ENCODE measurements around the gene ZC3H7B.
A peak's percentile ranks its signal among the peaks of the same experiment; 100 is the strongest.

The ZC3H7B gene

DNA sequence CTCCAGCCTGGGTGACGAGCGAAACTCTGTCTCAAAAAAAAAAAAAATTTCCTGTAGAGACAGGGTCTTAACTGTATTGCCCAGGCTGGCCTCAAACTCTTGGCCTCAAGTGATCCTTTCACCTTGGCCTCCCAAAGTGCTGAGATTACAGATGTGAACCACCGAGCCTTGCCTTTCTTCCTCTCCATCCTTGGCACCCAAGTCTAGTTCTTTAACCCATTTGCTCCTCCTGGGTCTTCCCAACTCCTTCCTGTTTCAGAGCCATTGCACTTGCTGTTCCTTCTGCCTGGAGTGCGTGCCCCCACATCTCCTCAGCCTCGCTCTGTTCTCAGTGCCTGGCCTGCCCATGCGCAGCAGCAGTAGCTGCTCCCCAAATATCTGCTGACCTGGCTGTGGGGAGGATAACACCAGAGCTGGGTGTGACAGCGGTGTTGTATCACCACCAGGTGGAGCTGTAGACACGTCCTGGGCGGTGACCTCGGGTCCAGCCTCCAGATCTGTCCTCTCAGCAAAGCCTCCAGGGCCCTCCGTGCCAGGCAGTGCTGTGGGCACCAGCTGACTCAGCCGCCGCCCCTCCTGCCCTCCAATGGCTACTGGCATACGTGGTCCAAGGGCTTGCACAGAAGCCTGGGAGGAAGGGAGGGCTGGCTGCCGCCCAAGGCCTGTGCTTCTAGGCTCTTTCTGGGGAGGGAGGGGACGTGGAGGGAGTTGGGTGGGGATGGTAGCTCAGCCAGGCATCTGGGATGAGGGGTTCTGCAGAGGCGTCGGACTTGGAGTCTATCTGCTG, 102.4 kb downstream of the ZC3H7B start:
- peak overlapping the region; percentile 40 for H3K4me2 ChIP-seq (ENCODE audit: low read depth, low read length, poor library complexity, severe bottlenecking)

GRCh38 chr22:41405588-41405987, 104.3 kb downstream of the ZC3H7B start:
- Histone ChIP-seq H4K20me1 (ENCODE audit: insufficient read depth, low read length, poor library complexity, severe bottlenecking) (no peaks in the 10 kb centered on the region), H2AFZ (ENCODE audit: low read length) (no peak overlapping the region), H3F3A (ENCODE audit: low read depth) (no peaks in the 10 kb centered on the region), H3K9me3 (ENCODE audit: insufficient read depth, low read depth, low read length) (no peaks in the 10 kb centered on the region), H3K36me3 (ENCODE audit: insufficient read depth, low read length) (no peaks in the 10 kb centered on the region), H3K9me2 (replicated peaks; ENCODE audit: low read depth, low read length) (no peaks in the 10 kb centered on the region), H3K4me2 (ENCODE audit: low read depth, low read length, poor library complexity, severe bottlenecking) (no peak overlapping the region), H3K9ac (ENCODE audit: low read depth, low read length, poor library complexity, severe bottlenecking) (no peak overlapping the region), H3K4me1 (ENCODE audit: insufficient read depth, low read length, poor library complexity, severe bottlenecking) (peaks cover 4% of the 10 kb centered on the region), H3K79me2 (ENCODE audit: insufficient read depth, low read length) (no peaks in the 10 kb centered on the region), H3K27me3 (ENCODE audit: insufficient read depth, low read length, poor library complexity, severe bottlenecking) (no peaks in the 10 kb centered on the region), H3K4me3 (ENCODE audit: low read length, poor library complexity, severe bottlenecking) (no peak overlapping the region)
- no peak for TF ChIP-seq EZH2phosphoT487 (IDR thresholded peaks at IDR 0.05; ENCODE audit: borderline replicate concordance)

More for the DNA sequence above, 102.4 kb downstream of the ZC3H7B start:
- Histone ChIP-seq H3K9ac (ENCODE audit: low read depth, low read length, poor library complexity, severe bottlenecking) (no peak overlapping the region), H2AFZ (ENCODE audit: low read length) (peak overlapping the region; percentile 66; the same call in 1 of the 2 replicates), H3K4me3 (ENCODE audit: low read length, poor library complexity, severe bottlenecking) (peak overlapping the region; percentile 1), H3K27me3 (ENCODE audit: insufficient read depth, low read length, poor library complexity, severe bottlenecking) (no peaks in the 10 kb centered on the region), H3F3A (ENCODE audit: low read depth) (no peaks in the 10 kb centered on the region), H3K79me2 (ENCODE audit: insufficient read depth, low read length) (no peaks in the 10 kb centered on the region), H3K9me3 (ENCODE audit: insufficient read depth, low read depth, low read length) (no peaks in the 10 kb centered on the region), H3K9me2 (replicated peaks; ENCODE audit: low read depth, low read length) (no peaks in the 10 kb centered on the region), H3K4me1 (ENCODE audit: insufficient read depth, low read length, poor library complexity, severe bottlenecking) (peaks cover 4% of the 10 kb centered on the region), H3K36me3 (ENCODE audit: insufficient read depth, low read length) (no peaks in the 10 kb centered on the region), H4K20me1 (ENCODE audit: insufficient read depth, low read length, poor library complexity, severe bottlenecking) (no peaks in the 10 kb centered on the region)
- no peak for TF ChIP-seq EZH2phosphoT487 (IDR thresholded peaks at IDR 0.05; ENCODE audit: borderline replicate concordance)
- TF ChIP-seq, protein P1, sequence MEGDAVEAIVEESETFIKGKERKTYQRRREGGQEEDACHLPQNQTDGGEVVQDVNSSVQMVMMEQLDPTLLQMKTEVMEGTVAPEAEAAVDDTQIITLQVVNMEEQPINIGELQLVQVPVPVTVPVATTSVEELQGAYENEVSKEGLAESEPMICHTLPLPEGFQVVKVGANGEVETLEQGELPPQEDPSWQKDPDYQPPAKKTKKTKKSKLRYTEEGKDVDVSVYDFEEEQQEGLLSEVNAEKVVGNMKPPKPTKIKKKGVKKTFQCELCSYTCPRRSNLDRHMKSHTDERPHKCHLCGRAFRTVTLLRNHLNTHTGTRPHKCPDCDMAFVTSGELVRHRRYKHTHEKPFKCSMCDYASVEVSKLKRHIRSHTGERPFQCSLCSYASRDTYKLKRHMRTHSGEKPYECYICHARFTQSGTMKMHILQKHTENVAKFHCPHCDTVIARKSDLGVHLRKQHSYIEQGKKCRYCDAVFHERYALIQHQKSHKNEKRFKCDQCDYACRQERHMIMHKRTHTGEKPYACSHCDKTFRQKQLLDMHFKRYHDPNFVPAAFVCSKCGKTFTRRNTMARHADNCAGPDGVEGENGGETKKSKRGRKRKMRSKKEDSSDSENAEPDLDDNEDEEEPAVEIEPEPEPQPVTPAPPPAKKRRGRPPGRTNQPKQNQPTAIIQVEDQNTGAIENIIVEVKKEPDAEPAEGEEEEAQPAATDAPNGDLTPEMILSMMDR (conservative IDR thresholded peaks at IDR 0.05; ENCODE audit: low read length) = peak; percentile 97

GRCh38 chr22:41406410-41406809, 105.1 kb downstream of the ZC3H7B start:
- no peaks in the 10 kb centered on the region for H3K79me2 ChIP-seq (ENCODE audit: insufficient read depth, low read length)
- no peaks in the 10 kb centered on the region for H3F3A ChIP-seq (ENCODE audit: low read depth)
- TF ChIP-seq, protein P1 (conservative IDR thresholded peaks at IDR 0.05; ENCODE audit: low read length) = no peak
- TF ChIP-seq EZH2phosphoT487 (IDR thresholded peaks at IDR 0.05; ENCODE audit: borderline replicate concordance) = no peak
- no peaks in the 10 kb centered on the region for H3K9me3 ChIP-seq (ENCODE audit: insufficient read depth, low read depth, low read length)
- no peaks in the 10 kb centered on the region for H3K27me3 ChIP-seq (ENCODE audit: insufficient read depth, low read length, poor library complexity, severe bottlenecking)
- H3K9me2 ChIP-seq (replicated peaks; ENCODE audit: low read depth, low read length) = no peaks in the 10 kb centered on the region
- no peak overlapping the region for H3K9ac ChIP-seq (ENCODE audit: low read depth, low read length, poor library complexity, severe bottlenecking)
- no peak overlapping the region for H2AFZ ChIP-seq (ENCODE audit: low read length)
- H3K4me2 ChIP-seq (ENCODE audit: low read depth, low read length, poor library complexity, severe bottlenecking) = no peak overlapping the region
- H3K36me3 ChIP-seq (ENCODE audit: insufficient read depth, low read length) = no peaks in the 10 kb centered on the region
- H4K20me1 ChIP-seq (ENCODE audit: insufficient read depth, low read length, poor library complexity, severe bottlenecking) = no peaks in the 10 kb centered on the region
- no peak overlapping the region for H3K4me3 ChIP-seq (ENCODE audit: low read length, poor library complexity, severe bottlenecking)
- H3K4me1 ChIP-seq (ENCODE audit: insufficient read depth, low read length, poor library complexity, severe bottlenecking) = peaks cover 8% of the 10 kb centered on the region
